Lung (tissue), 12 donors: ENCODE results near the gene TSN. TPM values are rescaled to one million over a fixed set of nuclear protein-coding genes. Genes with fewer than 3 reads are reported as not detected.
"Not testable (repeated sequence)": the region's sequence is repeated elsewhere in the genome, so short reads cannot be mapped to it uniquely, and the experiment has no call there.

Experiments used
- ATAC-seq: fragments of 200-7000 bp; cut with Tn5 transposase; one replicate; pipeline ENCODE4 v1.9.1; 2020; ENCODE audit warnings: moderate number of reproducible peaks; ENCODE audit not compliant: insufficient read depth, low FRiP score
- DNase-seq, 3 donors: peaks; one replicate each; pipeline ENCODE4 v3.0.0-alpha.2; 2013 to 2017
- H3K27ac ChIP-seq, 2 donors: one replicate each; pipeline ENCODE4 v1.5.1; 2013; ENCODE audit warnings: mild to moderate bottlenecking in 2 of 2, moderate library complexity in 2 of 2, control low read depth in 1 of 2, inconsistent platforms in 1 of 2, low read depth in 1 of 2, low read length in 1 of 2
- H3K27me3 ChIP-seq, 3 donors: one replicate each; pipeline ENCODE4 v1.5.1; 2013; ENCODE audit warnings: low read length in 2 of 3; ENCODE audit not compliant: control insufficient read depth in 3 of 3, insufficient read depth in 3 of 3
- H3K36me3 ChIP-seq, 4 donors: one replicate each; pipeline ENCODE4 v1.5.1; 2013; ENCODE audit warnings: low read length in 4 of 4, mild to moderate bottlenecking in 1 of 4, moderate library complexity in 1 of 4; ENCODE audit not compliant: control insufficient read depth in 4 of 4, insufficient read depth in 4 of 4
- H3K4me1 ChIP-seq, 5 donors: one replicate each; pipeline ENCODE4 v1.5.1; 2013; ENCODE audit warnings: low read length in 5 of 5, mild to moderate bottlenecking in 2 of 5, moderate library complexity in 1 of 5; ENCODE audit not compliant: control insufficient read depth in 5 of 5, insufficient read depth in 5 of 5
- H3K4me3 ChIP-seq: one replicate; pipeline ENCODE4 v1.5.1; 2013; ENCODE audit warnings: mild to moderate bottlenecking, control low read depth, moderate library complexity
- H3K9ac ChIP-seq, 2 donors: one replicate each; pipeline ENCODE4 v1.5.1; 2013; ENCODE audit warnings: low read length in 2 of 2, control low read depth in 1 of 2; ENCODE audit not compliant: insufficient read depth in 1 of 2
- H3K9me3 ChIP-seq, 4 donors: one replicate each; pipeline ENCODE4 v1.5.1; 2013; ENCODE audit warnings: low read length in 3 of 4, mild to moderate bottlenecking in 1 of 4, moderate library complexity in 1 of 4; ENCODE audit not compliant: control insufficient read depth in 4 of 4, insufficient read depth in 3 of 4
- CTCF ChIP-seq: IDR thresholded peaks from 2 replicates; pipeline ENCODE4 v1.5.1; 2012; ENCODE audit warnings: mild to moderate bottlenecking; ENCODE audit errors: control extremely low read depth, extremely low read depth
- whole genome bisulfite sequencing, 2 donors: extraction: QIAGEN DNeasy Blood & Tissue Kit; methylation state at CpG; one replicate each; pipeline ENCODE4 v1.1.7; 2013; 5-methylcytosine and 5-hydroxymethylcytosine counted together
- polyA plus RNA-seq, 2 donors: library from polyadenylated mRNA; stranded (reverse); fragments of 200-250 nt; gene quantifications; one replicate each; pipeline ENCODE4 v1.2.1, GENCODE V29; 2013
- total RNA-seq, 2 donors: library from RNA; depleted of rRNA in 1 of 2; stranded (reverse); fragments of >200 nt in 1 of 2; gene quantifications; one replicate each; pipeline ENCODE4 v1.2.1, GENCODE V29; 2014 to 2021
- donor health status: control.
- donor health status: control.
- donor health status: Bipolar disorder and iron deficiency.
- donor health status: healthy.
- donor health status: DM: yes; HTN: yes; CAD: no.

Gene TSN
- total and polyA plus RNA-seq, 4 donors, result 20.5 to 53.8 (median 39.1) TPM

DNA sequence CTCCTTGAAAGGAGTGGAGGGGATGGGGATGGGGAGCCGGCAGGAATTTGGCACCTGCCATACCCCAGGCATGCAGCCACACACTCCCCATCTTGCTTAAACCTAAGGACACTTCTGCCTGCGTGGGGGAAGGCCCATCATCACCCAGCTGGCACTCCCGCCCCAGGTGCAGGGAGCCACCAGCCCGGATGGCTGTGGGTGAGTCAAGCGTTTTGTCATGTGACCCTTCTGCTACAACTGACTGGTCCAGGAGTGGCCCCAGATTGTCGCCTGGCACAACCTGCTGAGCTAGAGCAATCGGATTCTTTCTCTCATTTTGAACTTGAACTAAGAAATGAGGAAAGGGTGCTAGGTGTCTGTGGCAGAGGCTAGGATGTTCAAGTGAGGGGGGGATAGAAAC is 61.3 kb downstream of the TSN start:
- no peak for ATAC-seq
- H3K9ac ChIP-seq, result no peak overlapping the region
- no peaks in the 10 kb centered on the region for H3K27me3 ChIP-seq
- H3K9me3 ChIP-seq, result peaks cover 0 to 8% (median 2%) of the 10 kb centered on the region in 4 donors
- 84 to 90% methylated on average over 7 of the region's 7 CpGs for WGBS, 2 donors
- TF ChIP-seq CTCF, result no peak
- H3K4me1 ChIP-seq, result no peaks in the 10 kb centered on the region
- DNase-seq, result no peak
- no peaks in the 10 kb centered on the region for H3K36me3 ChIP-seq
- no peak overlapping the region for H3K27ac ChIP-seq
- H3K4me3 ChIP-seq, result no peak overlapping the region

GRCh38 chr2:121817304-121817703 is 61.9 kb downstream of the TSN start:
- not testable (repeated sequence) for ATAC-seq, DNase-seq, H3K9me3 ChIP-seq, H3K27ac ChIP-seq, H3K4me1 ChIP-seq, H3K9ac ChIP-seq, H3K36me3 ChIP-seq, H3K27me3 ChIP-seq, H3K4me3 ChIP-seq
- 98 to 100% methylated on average over 1 of the region's 1 CpG for WGBS, 2 donors

Other genes with a start within 250 kb of the TSN start
- not detected for gene RNU4ATAC, start 224.8 kb upstream of the TSN start, total RNA-seq
- not detected for gene RNU4ATAC, start 224.8 kb upstream of the TSN start, polyA plus RNA-seq
- gene CLASP1, start 106.2 kb upstream of the TSN start, total RNA-seq, result 100 to 1,000 TPM in 1 of 2 donors, 10 to 100 TPM in 1; 48.7 to 128 TPM
- gene CLASP1, start 106.2 kb upstream of the TSN start, polyA plus RNA-seq, result 10 to 100 TPM in 1 of 2 donors, 1 to 10 TPM in 1; 7.4 to 12.6 TPM
- gene NIFK, start 18.8 kb upstream of the TSN start, total RNA-seq, result 10 to 100 TPM; 32.2 to 34.9 TPM
- 10 to 100 TPM; 35.9 to 78.0 TPM for gene NIFK, start 18.8 kb upstream of the TSN start, polyA plus RNA-seq